RWPE1 (cell line): Measurements from ENCODE around the gene ZG16.
A peak's percentile ranks its signal among the peaks of the same experiment; 100 is the strongest.
"Not testable (repeated sequence)": the region's sequence is repeated elsewhere in the genome, so short reads cannot be mapped to it uniquely, and the experiment has no call there.

Experiments
- CTCF ChIA-PET: fragments of 350-600 bp; sonication (Branson Sonifier 250); formaldehyde crosslinking; extraction: SDS; loops from one replicate; lab custom pipeline; 2021; lab: Yijun Ruan, JAX
- POLR2A ChIA-PET: fragments of 400-600 bp; formaldehyde crosslinking; extraction: SDS; loops from one replicate; lab custom pipeline; 2020; ENCODE audit warnings: antibody characterized with exemption; ENCODE audit not compliant: low non-redundant PET; lab: Yijun Ruan, JAX
- DNase-seq: peaks from one replicate; pipeline ENCODE4 v3.0.0; 2012; ENCODE audit warnings: low spot score
- H3K27ac ChIP-seq: fragments of 450-650 bp; 2 replicates; pipeline ENCODE4 v1.5.1; 2017
- CTCF ChIP-seq: fragments of 450-650 bp; conservative IDR thresholded peaks from 2 replicates; pipeline ENCODE4 v1.5.1; 2017; ENCODE audit warnings: low read depth, mild to moderate bottlenecking

ZG16 gene, protein sequence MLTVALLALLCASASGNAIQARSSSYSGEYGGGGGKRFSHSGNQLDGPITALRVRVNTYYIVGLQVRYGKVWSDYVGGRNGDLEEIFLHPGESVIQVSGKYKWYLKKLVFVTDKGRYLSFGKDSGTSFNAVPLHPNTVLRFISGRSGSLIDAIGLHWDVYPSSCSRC

DNA sequence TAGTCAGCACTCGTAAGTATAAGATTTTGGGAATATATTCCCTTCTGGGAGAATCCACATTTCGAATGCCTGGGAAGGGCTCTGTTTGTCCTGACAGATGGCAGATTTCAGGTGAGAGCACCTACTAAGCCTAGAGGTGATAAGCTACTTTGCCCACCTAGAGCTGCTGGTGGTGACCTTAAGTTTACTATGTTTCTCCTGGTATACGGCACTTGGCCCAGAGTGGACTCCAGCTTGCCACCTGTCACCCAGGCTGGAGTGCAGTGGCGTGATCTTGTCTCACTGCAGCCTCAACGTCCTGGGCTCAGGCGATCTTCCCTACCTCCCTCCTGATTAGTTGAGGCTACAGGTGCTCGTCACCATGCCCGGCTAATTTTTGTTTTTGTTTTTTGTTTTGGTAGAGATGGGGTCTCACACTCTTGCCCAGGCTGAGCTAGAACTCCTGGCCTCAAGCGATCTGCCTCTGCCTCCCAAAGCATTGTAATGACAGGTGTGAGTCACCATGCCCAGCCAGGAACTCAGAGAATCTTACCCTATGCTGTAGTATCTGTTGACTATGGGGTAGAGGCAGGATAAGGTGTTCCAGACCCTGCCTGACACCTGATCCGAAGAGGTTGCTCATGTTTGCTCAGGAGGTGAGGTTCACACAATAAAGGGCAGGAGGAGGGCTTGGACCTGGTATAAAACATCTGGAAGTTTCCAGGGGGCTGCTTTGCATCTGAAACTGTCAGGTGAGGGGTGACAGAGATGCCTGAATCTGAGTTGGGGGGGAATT, at the start of gene ZG16:
Gene ZG16, plus strand, starts transcription at position 681 of the 775 bp plus-strand sequence. CDS start 1,011 bp downstream, outside the sequence.
- CTCF ChIA-PET = no interaction called here
- DNase-seq = no peak
- no peak within 1 kb of the TSS for H3K27ac ChIP-seq
- no peak for TF ChIP-seq CTCF
- POLR2A ChIA-PET = no interaction called here

GRCh38 chr16:29729116-29729521, 48.9 kb upstream of the ZG16 start:
- DNase-seq = peak; percentile 60
- peak; percentile 60 for TF ChIP-seq CTCF
- H3K27ac ChIP-seq = no peak overlapping the region
- ChIA-PET CTCF (interaction anchor here (0.5 to 1.7 kb wide), 10 partner anchors 10 to 235 kb away, joined by 3 to 7 read pairs (median 4); no protein-coding TSS in a partner anchor), POLR2A (no interaction called here)

DNA sequence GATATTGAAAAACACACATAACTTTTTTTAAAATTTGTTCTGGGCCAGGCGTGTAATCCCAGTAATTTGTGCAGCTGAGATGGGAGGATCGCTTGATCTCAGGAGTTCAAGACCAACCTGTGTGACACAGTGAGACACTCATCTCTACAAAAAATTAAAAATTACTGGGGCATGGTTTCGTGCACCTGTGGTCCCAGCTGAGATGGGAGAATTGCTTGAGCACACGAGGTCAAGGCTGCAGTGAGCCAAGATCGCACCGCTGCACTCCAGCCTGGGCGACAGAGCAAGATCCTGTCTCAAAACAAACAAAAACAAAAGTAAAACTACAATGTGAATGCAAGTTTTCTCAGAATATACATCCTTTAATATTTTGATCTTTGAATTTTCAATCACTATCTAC, 47.4 kb upstream of the ZG16 start:
- POLR2A ChIA-PET = no interaction called here

DNA sequence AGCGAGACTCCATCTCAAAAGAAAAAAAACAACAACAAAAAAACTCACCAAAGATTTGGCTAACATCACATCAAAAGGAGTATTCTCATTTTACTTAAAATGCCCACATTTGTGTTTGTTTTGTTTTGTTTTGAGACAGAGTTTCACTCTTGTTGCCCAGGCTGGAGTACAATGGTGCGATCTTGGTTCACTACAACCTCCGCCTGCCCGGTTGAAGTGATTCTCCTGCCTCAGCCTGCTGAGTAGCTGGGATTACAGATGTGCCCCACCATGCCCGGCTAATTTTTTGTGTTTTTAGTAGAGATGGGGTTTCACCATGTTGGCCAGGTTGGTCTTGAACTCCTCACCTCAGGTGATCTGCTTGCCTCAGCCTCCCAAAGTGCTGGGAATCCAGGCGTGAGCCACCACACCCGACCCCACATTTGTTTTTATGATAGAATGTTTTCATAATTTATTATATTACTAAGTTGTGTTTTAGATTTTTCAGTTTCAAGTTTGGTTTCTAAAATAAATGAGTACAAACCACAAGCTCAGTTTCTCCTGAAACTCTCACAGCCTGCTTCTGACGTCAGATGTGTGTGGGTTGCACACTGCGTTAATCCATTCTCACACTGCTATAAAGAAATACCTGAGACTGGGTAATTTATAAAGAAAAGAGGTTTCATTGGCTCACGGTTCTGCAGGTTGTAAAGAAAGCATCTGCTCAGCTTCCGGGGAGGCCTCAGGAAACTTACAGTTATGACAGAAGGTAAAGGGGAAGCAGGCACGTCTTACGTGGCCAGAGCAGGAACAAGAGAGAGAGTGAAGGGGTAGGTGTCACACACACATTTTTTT, 46.1 kb upstream of the ZG16 start:
- DNase-seq, H3K27ac ChIP-seq, POLR2A ChIA-PET: not testable (repeated sequence)
- CTCF ChIA-PET = interaction anchor here (1.0 kb wide), 1 partner anchor 11 kb away, joined by 3 read pairs; no protein-coding TSS in a partner anchor

More for the DNA sequence above, 47.4 kb upstream of the ZG16 start:
- no peak for TF ChIP-seq CTCF
- CTCF ChIA-PET = interaction anchor here (1.0 kb wide), 1 partner anchor 12 kb away, joined by 3 read pairs; no protein-coding TSS in a partner anchor
- H3K27ac ChIP-seq = no peak overlapping the region
- DNase-seq = no peak

GRCh38 chr16:29734786-29735185, 43.3 kb upstream of the ZG16 start:
- CTCF ChIA-PET = interaction anchor here (0.7 kb wide), 1 partner anchor 44 kb away, joined by 4 read pairs; no protein-coding TSS in a partner anchor
- no peak overlapping the region for H3K27ac ChIP-seq
- TF ChIP-seq CTCF = no peak
- POLR2A ChIA-PET = no interaction called here
- no peak for DNase-seq

GRCh38 chr16:29736112-29736511, 41.9 kb upstream of the ZG16 start:
- CTCF ChIA-PET = no interaction called here
- H3K27ac ChIP-seq = no peak overlapping the region
- POLR2A ChIA-PET = no interaction called here
- no peak for DNase-seq
- TF ChIP-seq CTCF = no peak
